ENCODE data around the gene NEK1. TPM values are rescaled to one million over a fixed set of nuclear protein-coding genes. Genes with fewer than 3 reads are reported as not detected.

NEK1 gene
- total and polyA plus RNA-seq, 2 of the 13 experiments (the other 11 are each of a cell fraction or from before 2014, with no cell fraction given) = 2.9 to 5.4 TPM

DNA sequence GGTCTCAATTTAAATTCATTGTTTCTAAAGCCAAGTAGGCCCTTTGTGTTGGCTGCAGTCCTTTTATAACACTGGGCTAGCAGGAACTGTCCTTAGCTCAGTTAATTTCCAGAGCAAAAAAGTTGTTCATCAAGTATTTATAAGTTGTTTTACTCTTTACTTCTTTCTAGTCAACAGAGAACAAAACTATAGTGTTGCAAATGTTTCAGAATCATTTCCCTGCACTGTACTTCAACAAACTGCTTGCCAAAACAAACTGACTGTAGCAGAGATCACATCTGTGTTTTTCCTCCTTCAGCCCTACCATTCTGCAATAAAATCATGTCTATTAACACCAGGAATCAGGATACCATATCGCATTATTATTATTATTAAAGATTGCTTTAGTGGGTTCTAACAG is 173.1 kb downstream of the NEK1 start:
- H3K27ac ChIP-seq (ENCODE audit: extremely low read length, insufficient read depth, low read length) = no peak overlapping the region
- intact Hi-C loops (cut with micrococcal nuclease; ENCODE audit: unreplicated experiment) = no loop called here
- CTCF ChIA-PET (ENCODE audit: low intra/inter-chr PET ratio, low total read pairs) = no interaction called here

More for the DNA sequence above, 173.1 kb downstream of the NEK1 start:
- H3K79me2 ChIP-seq (ENCODE audit: insufficient read depth, low read length) = no peaks in the 10 kb centered on the region
- ATAC-seq (no peak), FAIRE-seq (no peak), DNase-seq (ENCODE audit: low spot score) (no peak)
- no peaks in the 10 kb centered on the region for H4K20me1 ChIP-seq (ENCODE audit: insufficient read depth, low read length)
- BruUV-seq (replicated peaks) = no TSS peak
- no peak for TF ChIP-seq IRF1 (CRISPR knock-in tag; IDR thresholded peaks at IDR 0.05; ENCODE audit: low read depth)
- TF ChIP-seq, protein P1, sequence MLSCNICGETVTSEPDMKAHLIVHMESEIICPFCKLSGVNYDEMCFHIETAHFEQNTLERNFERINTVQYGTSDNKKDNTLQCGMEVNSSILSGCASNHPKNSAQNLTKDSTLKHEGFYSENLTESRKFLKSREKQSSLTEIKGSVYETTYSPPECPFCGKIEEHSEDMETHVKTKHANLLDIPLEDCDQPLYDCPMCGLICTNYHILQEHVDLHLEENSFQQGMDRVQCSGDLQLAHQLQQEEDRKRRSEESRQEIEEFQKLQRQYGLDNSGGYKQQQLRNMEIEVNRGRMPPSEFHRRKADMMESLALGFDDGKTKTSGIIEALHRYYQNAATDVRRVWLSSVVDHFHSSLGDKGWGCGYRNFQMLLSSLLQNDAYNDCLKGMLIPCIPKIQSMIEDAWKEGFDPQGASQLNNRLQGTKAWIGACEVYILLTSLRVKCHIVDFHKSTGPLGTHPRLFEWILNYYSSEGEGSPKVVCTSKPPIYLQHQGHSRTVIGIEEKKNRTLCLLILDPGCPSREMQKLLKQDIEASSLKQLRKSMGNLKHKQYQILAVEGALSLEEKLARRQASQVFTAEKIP (CRISPR knock-in tag; IDR thresholded peaks at IDR 0.05; ENCODE audit: borderline replicate concordance) = no peak
- TF ChIP-seq ZBTB2 (CRISPR knock-in tag; IDR thresholded peaks at IDR 0.05; ENCODE audit: low read depth) = no peak
- TF ChIP-seq KLF16 (CRISPR knock-in tag; IDR thresholded peaks at IDR 0.05) = no peak
- no peak for TF ChIP-seq RFXAP (CRISPR knock-in tag; IDR thresholded peaks at IDR 0.05; ENCODE audit: borderline replicate concordance)
- H2AFZ ChIP-seq (ENCODE audit: low read length) = no peak overlapping the region
- no peak overlapping the region for H3K4me2 ChIP-seq (ENCODE audit: low read depth, low read length)
- H3K27me3 ChIP-seq (ENCODE audit: control insufficient read depth in 1 of 2, insufficient read depth in 2 of 2, low read length in 2 of 2) = no peaks in the 10 kb centered on the region
- WGBS (ENCODE audit: low lambda C conversion rate) = 88% methylated on average over 1 of the region's 1 CpG
- peaks cover 9% of the 10 kb centered on the region; the same call in 1 of the 2 replicates for H3K9me3 ChIP-seq (ENCODE audit: low read length)
- POLR2A ChIA-PET = no interaction called here
- H3K4me3 ChIP-seq (replicated peaks in 1 of 3; ENCODE audit: insufficient read depth in 1 of 3, low read depth in 2 of 3, low read length in 3 of 3) = no peak overlapping the region
- no peak overlapping the region for H3K9ac ChIP-seq (ENCODE audit: insufficient read depth, low read depth, low read length)
- in situ Hi-C loops (cut with HindIII; ENCODE audit: extremely low pct_ligation_motif_present, low pct_unique_long_range_greater_than_20kb) = no loop called here
- peaks cover 20% of the 10 kb centered on the region for H3K4me1 ChIP-seq (ENCODE audit: insufficient read depth, low read length)
- H3K36me3 ChIP-seq (replicated peaks in 1 of 2; ENCODE audit: control insufficient read depth in 1 of 2, insufficient read depth in 2 of 2, low read length in 2 of 2) = no peaks in the 10 kb centered on the region

All from HepG2 (cell line).